ENCODE results near the gene MCOLN1. TPM values are rescaled to one million over a fixed set of nuclear protein-coding genes. Genes with fewer than 3 reads are reported as not detected.

MCOLN1 gene
- total RNA-seq, 1 experiment from 2014 or later, result 15.7 TPM

GRCh38 chr19:7500811-7501450, 21.5 kb upstream of the MCOLN1 start:
- Histone ChIP-seq H2BK15ac (ENCODE audit: low read depth, low read length) (no peak overlapping the region; the same call in 1 of the 2 replicates), H3K79me2 (ENCODE audit: insufficient read depth, low read length) (no peaks in the 10 kb centered on the region), H3T11ph (ENCODE audit: low read length) (no peak overlapping the region), H3K23ac (ENCODE audit: insufficient read length, low read depth, low read length) (no peak overlapping the region), H2BK5ac (ENCODE audit: insufficient read length, low read length) (no peak overlapping the region), H3K14ac (ENCODE audit: insufficient read depth, low read length) (no peak overlapping the region), H3K79me1 (ENCODE audit: insufficient read depth, low read depth, low read length, poor library complexity, severe bottlenecking) (no peaks in the 10 kb centered on the region), H2BK12ac (ENCODE audit: insufficient read length, low read depth, low read length) (no peak overlapping the region), H2AK5ac (ENCODE audit: insufficient read length, low read length) (no peak overlapping the region), H2BK20ac (ENCODE audit: low read depth, low read length, poor library complexity, severe bottlenecking) (no peak overlapping the region), H4K8ac (replicated peaks; ENCODE audit: insufficient read length, low read depth, low read length) (no peak overlapping the region), H3K18ac (ENCODE audit: insufficient read length, low read depth, low read length) (no peak overlapping the region), H3K4ac (ENCODE audit: low read depth, low read length) (no peak overlapping the region), H3K4me1 (ENCODE audit: insufficient read depth, low read length) (no peaks in the 10 kb centered on the region; the same call in 1 of the 2 replicates), H4K91ac (ENCODE audit: insufficient read length, low read depth, low read length) (no peak overlapping the region), H3K9me3 (ENCODE audit: control insufficient read depth, low read depth, low read length) (no peaks in the 10 kb centered on the region), H3K27me3 (ENCODE audit: insufficient read depth, low read length) (peaks cover 3% of the 10 kb centered on the region; the same call in 1 of the 2 replicates), H3K27ac (ENCODE audit: insufficient read length, low read depth, low read length) (no peak overlapping the region), H3K56ac (ENCODE audit: insufficient read length, low read depth, low read length) (no peak overlapping the region), H3K4me2 (ENCODE audit: insufficient read depth, insufficient read length, low read length) (peak overlapping the region; percentile 15), H2AFZ (ENCODE audit: low read length) (no peak overlapping the region), H2BK120ac (ENCODE audit: low read depth, low read length, poor library complexity, severe bottlenecking) (no peak overlapping the region), H4K5ac (ENCODE audit: insufficient read length, low read depth, low read length) (no peak overlapping the region), H3K9ac (ENCODE audit: extremely low read depth, insufficient read length, low read length) (no peak overlapping the region), H4K20me1 (ENCODE audit: control insufficient read depth, insufficient read depth, insufficient read length) (no peaks in the 10 kb centered on the region), H3K23me2 (ENCODE audit: insufficient read length, low read depth, low read length, poor library complexity, severe bottlenecking) (peaks cover 7% of the 10 kb centered on the region)
- H3K27ac Mint-ChIP-seq, result no peak overlapping the region; a peak in 1 of 7 replicates
- peak; percentile 40; the same call in 2 of the 3 replicates for TF ChIP-seq CTCF (conservative IDR thresholded peaks at IDR 0.05)
- H3K36me3 Mint-ChIP-seq (ENCODE audit: insufficient read depth in 1 of 3, low read depth in 3 of 3), result no peaks in the 10 kb centered on the region
- H3K4me1 Mint-ChIP-seq, result peaks cover 11 to 17% of the 10 kb centered on the region in 2 experiments
- no CpG with 5 or more reads among the region's 93 CpGs for WGBS (ENCODE audit: extremely low coverage, insufficient read length, low lambda C conversion rate)
- H3K9me3 Mint-ChIP-seq, result peaks cover 0 to 3% of the 10 kb centered on the region in 2 experiments; a peak in 1 of 5 replicates
- H3K4me3 Mint-ChIP-seq, result peak overlapping the region; percentile 59 to 80
- peaks cover 74% of the 10 kb centered on the region for H3K27me3 Mint-ChIP-seq (ENCODE audit: low read depth)
- DNase-seq, result peak; percentile 89

Data from H9 (cell line).